ENCODE data around the gene HSD17B14. TPM values are rescaled to one million over a fixed set of nuclear protein-coding genes. Genes with fewer than 3 reads are reported as not detected.
"Not testable (repeated sequence)": the region's sequence is repeated elsewhere in the genome, so short reads cannot be mapped to it uniquely, and the experiment has no call there.

The HSD17B14 gene
- total RNA-seq, 1 donor from 2014 or later, result 0.89 TPM

- no peak overlapping the region for H3K4me3 Mint-ChIP-seq (ENCODE audit: low read depth)
- peaks cover 3% of the 10 kb centered on the region for H3K27me3 Mint-ChIP-seq (ENCODE audit: low read depth)
- intact Hi-C loops (cut with micrococcal nuclease), result no loop called here
- H3K27ac Mint-ChIP-seq, result no peak overlapping the region
- no peaks in the 10 kb centered on the region for H3K36me3 Mint-ChIP-seq (ENCODE audit: low read depth)
- H3K9me3 Mint-ChIP-seq, result no peaks in the 10 kb centered on the region
- H3K4me1 Mint-ChIP-seq (ENCODE audit: low read depth), result no peaks in the 10 kb centered on the region
- no peak for DNase-seq (ENCODE audit: low spot score)
Observed at GRCh38 chr19:48777139-48777538, 59.2 kb downstream of the HSD17B14 start.

GRCh38 chr19:48772503-48772953, 63.8 kb downstream of the HSD17B14 start:
- peaks cover 12% of the 10 kb centered on the region for H3K27me3 Mint-ChIP-seq (ENCODE audit: low read depth)
- no peak overlapping the region for H3K27ac Mint-ChIP-seq
- intact Hi-C loops (cut with micrococcal nuclease), result no loop called here
- H3K9me3 Mint-ChIP-seq, result no peaks in the 10 kb centered on the region
- H3K4me3 Mint-ChIP-seq (ENCODE audit: low read depth), result no peak overlapping the region
- DNase-seq (ENCODE audit: low spot score), result no peak
- H3K36me3 Mint-ChIP-seq (ENCODE audit: low read depth), result no peaks in the 10 kb centered on the region
- no peaks in the 10 kb centered on the region for H3K4me1 Mint-ChIP-seq (ENCODE audit: low read depth)

DNA sequence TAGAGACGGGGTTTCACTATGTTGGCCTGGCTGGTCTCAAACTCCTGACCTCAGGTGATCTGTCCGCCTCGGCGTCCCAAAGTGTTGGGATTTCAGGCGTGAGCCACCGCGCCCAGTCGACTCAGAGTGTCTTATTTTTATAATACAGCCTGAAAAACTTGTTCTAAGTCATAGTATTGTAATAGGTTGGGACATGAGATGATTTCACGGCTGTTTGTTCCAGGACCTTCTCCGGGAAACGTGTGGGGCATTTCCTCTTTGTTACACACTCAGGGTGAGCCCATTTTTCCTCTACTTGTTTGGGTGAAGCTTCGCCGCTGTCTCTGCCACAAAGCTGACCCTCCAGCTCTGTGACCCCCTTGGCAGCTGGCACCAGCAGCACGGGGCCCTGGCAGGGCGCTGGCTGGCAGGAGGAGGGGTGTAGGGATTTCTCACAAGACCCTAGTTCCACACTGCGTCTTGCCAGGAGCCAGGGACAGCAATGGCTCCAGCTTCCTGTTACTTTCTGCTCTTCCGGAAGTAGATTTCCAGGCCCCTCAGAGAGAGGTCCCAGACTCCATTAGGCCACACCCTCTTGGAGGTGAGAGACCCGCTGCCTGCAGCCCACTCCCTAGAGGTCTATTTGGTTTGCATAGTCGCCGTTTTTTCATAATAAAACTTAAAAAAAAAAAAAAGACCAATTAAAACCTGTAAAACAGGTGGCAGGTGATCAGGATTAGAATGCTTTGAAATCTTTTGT, 65.4 kb downstream of the HSD17B14 start:
- Mint-ChIP-seq H3K4me1 (ENCODE audit: low read depth) (no peaks in the 10 kb centered on the region), H3K9me3 (no peaks in the 10 kb centered on the region)

DNA sequence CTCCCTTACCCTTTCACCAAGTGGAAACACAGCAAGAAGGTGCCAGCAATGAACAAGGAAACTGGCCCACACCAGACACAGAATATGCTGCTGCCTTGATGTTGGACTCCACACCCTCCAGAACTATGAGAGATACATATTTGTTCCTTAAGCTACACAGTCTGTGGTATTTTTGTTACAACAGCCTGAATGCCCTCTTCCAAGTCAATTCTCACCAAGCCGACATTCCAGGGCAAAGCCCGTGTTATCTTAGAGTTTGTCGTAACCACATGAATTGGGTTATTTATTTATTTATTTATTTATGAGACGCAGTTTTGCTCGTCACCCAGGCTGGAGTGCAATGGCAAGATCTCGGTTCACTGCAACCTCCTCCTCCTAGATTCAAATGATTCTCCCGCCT, 66.0 kb downstream of the HSD17B14 start:
- Mint-ChIP-seq H3K4me3 (ENCODE audit: low read depth) (no peak overlapping the region), H3K27me3 (ENCODE audit: low read depth) (peaks cover 15% of the 10 kb centered on the region), H3K4me1 (ENCODE audit: low read depth) (no peaks in the 10 kb centered on the region), H3K27ac (no peak overlapping the region), H3K36me3 (ENCODE audit: low read depth) (no peaks in the 10 kb centered on the region), H3K9me3 (no peaks in the 10 kb centered on the region)
- intact Hi-C loops (cut with micrococcal nuclease), result no loop called here
- DNase-seq (ENCODE audit: low spot score), result no peak

More for the DNA sequence above, 65.4 kb downstream of the HSD17B14 start:
- Mint-ChIP-seq H3K27ac (no peak overlapping the region), H3K4me3 (ENCODE audit: low read depth) (no peak overlapping the region), H3K27me3 (ENCODE audit: low read depth) (peaks cover 13% of the 10 kb centered on the region), H3K36me3 (ENCODE audit: low read depth) (no peaks in the 10 kb centered on the region)
- no peak for DNase-seq (ENCODE audit: low spot score)
- intact Hi-C loops (cut with micrococcal nuclease), result no loop called here

DNA sequence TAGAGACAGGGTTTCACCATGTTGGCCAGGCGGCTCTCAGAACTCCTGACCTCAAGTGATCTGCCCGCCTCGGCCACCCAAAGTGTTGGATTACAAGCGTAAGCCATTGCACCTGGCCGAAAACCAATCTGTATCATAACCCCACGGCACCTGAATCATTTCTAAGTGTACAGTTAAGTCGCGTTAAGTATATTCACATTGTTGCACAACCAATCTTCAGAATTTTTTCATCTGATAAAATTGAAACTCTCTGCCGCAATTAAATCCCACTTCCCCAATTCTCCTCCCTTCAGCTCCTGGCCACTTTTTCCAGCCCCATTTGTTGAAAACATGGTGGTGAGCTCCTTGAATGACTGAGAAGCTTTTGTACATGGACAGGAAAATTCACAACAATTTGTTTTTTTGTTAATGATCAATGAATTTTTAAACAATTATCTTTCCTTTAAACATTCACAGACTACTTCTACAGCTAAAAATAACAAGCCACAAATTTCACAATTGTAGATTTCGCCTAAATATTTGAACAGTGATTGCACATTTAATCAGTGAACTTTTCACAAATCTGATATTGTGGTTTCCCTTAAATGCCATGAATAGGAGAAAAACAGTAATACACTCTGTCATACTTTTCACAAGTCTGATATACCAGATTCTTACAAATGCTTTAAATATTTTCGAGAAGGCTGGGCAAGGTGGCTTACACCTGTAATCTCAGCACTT, 67.1 kb downstream of the HSD17B14 start:
- Mint-ChIP-seq H3K27me3 (ENCODE audit: low read depth) (peaks cover 15% of the 10 kb centered on the region), H3K36me3 (ENCODE audit: low read depth) (no peaks in the 10 kb centered on the region), H3K4me1 (ENCODE audit: low read depth) (no peaks in the 10 kb centered on the region), H3K27ac (no peak overlapping the region), H3K4me3 (ENCODE audit: low read depth) (no peak overlapping the region), H3K9me3 (no peaks in the 10 kb centered on the region)
- intact Hi-C loops (cut with micrococcal nuclease), result no loop called here
- DNase-seq (ENCODE audit: low spot score), result no peak

DNA sequence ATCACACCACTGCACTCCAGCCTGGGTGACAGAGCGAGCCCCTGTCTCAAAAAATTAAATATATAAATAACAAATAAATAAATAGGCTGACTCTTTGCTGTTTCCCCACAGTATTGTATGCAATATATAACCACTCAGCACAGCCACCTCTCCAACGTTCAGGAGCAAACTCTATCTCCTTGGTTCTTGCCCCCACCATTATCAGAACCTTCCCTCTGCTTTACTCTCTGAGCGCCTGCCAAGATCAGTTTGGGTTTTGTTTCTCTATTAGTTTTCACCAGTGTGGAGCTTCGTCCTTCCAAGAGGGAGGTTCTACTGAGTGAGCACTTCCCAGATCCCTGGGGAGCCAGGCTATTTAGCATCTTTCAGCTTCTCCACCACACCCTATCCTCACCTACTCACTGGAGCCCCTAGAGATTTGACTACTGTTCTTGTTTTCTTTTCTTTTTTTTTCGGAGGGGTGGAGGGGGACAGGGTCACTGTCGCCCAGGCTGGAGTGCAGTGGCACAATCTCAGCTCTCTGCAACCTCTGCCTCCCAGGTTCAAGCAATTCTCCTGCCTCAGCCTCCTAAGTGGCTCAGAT, 68.0 kb downstream of the HSD17B14 start:
- intact Hi-C loops (cut with micrococcal nuclease); H3K27ac Mint-ChIP-seq; H3K4me1 Mint-ChIP-seq (ENCODE audit: low read depth); H3K36me3 Mint-ChIP-seq (ENCODE audit: low read depth); H3K9me3 Mint-ChIP-seq; H3K4me3 Mint-ChIP-seq (ENCODE audit: low read depth); DNase-seq (ENCODE audit: low spot score): not testable (repeated sequence)
- peaks cover 15% of the 10 kb centered on the region for H3K27me3 Mint-ChIP-seq (ENCODE audit: low read depth)

DNA sequence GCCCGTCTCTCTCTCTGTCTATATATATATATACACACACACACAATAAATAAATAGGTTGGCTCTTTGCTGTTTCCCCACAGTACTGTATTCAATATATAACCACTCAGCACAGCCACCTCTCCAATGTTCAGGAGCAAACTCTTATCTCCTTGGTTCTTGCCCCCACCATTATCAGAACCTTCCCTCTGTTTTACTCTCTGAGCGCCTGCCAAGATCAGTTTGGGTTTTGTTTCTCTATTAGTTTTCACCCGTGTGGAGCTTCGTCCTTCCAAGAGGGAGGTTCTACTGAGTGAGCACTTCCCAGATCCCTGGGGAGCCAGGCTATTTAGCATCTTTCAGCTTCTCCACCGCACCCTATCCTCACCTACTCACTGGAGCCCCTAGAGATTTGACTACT, 70.5 kb downstream of the HSD17B14 start:
- H3K36me3 Mint-ChIP-seq (ENCODE audit: low read depth); H3K27ac Mint-ChIP-seq; H3K9me3 Mint-ChIP-seq; H3K4me3 Mint-ChIP-seq (ENCODE audit: low read depth); H3K4me1 Mint-ChIP-seq (ENCODE audit: low read depth); intact Hi-C loops (cut with micrococcal nuclease); DNase-seq (ENCODE audit: low spot score): not testable (repeated sequence)
- H3K27me3 Mint-ChIP-seq (ENCODE audit: low read depth), result peaks cover 19% of the 10 kb centered on the region

Other genes starting within 250 kb of the HSD17B14 start
- gene SPACA4, start 229.7 kb downstream of the HSD17B14 start, total RNA-seq, result not detected in 2 replicates
- gene FAM83E, start 221.4 kb downstream of the HSD17B14 start, total RNA-seq, result 4.3 and 6.4 TPM in 2 replicates
- 1,853 and 1,861 TPM in 2 replicates for gene RPL18, start 217.3 kb downstream of the HSD17B14 start, total RNA-seq
- 34.3 and 35.0 TPM in 2 replicates for gene SPHK2, start 217.0 kb downstream of the HSD17B14 start, total RNA-seq
- 7.3 and 7.9 TPM in 2 replicates for gene DBP, start 199.1 kb downstream of the HSD17B14 start, total RNA-seq
- gene CA11, start 190.3 kb downstream of the HSD17B14 start, total RNA-seq, result 5.4 and 6.5 TPM in 2 replicates
- 0.46 and 0.55 TPM in 2 replicates for gene NTN5, start 163.5 kb downstream of the HSD17B14 start, total RNA-seq
- gene FUT2, start 140.5 kb downstream of the HSD17B14 start, total RNA-seq, result not detected in 2 replicates
- 1.2 and 1.3 TPM in 2 replicates for gene MAMSTR, start 116.8 kb downstream of the HSD17B14 start, total RNA-seq
- 0.57 and 1.0 TPM in 2 replicates for gene RASIP1, start 95.9 kb downstream of the HSD17B14 start, total RNA-seq
- gene IZUMO1, start 89.6 kb downstream of the HSD17B14 start, total RNA-seq, result 0.21 TPM in 1 of 2 replicates, not detected in the other
- gene FUT1, start 83.8 kb downstream of the HSD17B14 start, total RNA-seq, result 0.27 and 0.64 TPM in 2 replicates
- gene FGF21, start 81.0 kb downstream of the HSD17B14 start, total RNA-seq, result not detected in 2 replicates
- 87.9 and 88.9 TPM in 2 replicates for gene BCAT2, start 25.5 kb downstream of the HSD17B14 start, total RNA-seq
- 1.6 and 2.2 TPM in 2 replicates for gene PLEKHA4, start 32.1 kb upstream of the HSD17B14 start, total RNA-seq
- 30.8 and 31.8 TPM in 2 replicates for gene PPP1R15A, start 35.9 kb upstream of the HSD17B14 start, total RNA-seq
- not detected in 2 replicates for gene TULP2, start 62.3 kb upstream of the HSD17B14 start, total RNA-seq
- 142 and 147 TPM in 2 replicates for gene NUCB1, start 63.8 kb upstream of the HSD17B14 start, total RNA-seq
- gene DHDH, start 97.2 kb upstream of the HSD17B14 start, total RNA-seq, result 0.67 TPM in 1 of 2 replicates, not detected in the other
- 232 and 242 TPM in 2 replicates for gene BAX, start 118.4 kb upstream of the HSD17B14 start, total RNA-seq
- gene FTL, start 128.8 kb upstream of the HSD17B14 start, total RNA-seq, result 646 and 658 TPM in 2 replicates
- gene GYS1, start 156.8 kb upstream of the HSD17B14 start, total RNA-seq, result 68.5 and 70.3 TPM in 2 replicates
- gene RUVBL2, start 157.4 kb upstream of the HSD17B14 start, total RNA-seq, result 160 and 170 TPM in 2 replicates
- gene LHB, start 180.6 kb upstream of the HSD17B14 start, total RNA-seq, result 0.41 TPM in 1 of 2 replicates, not detected in the other
- not detected in 2 replicates for gene CGB3, start 187.8 kb upstream of the HSD17B14 start, total RNA-seq
- 0.28 TPM in 1 of 2 replicates, not detected in the other for gene CGB2, start 195.4 kb upstream of the HSD17B14 start, total RNA-seq
- not detected in 2 replicates for gene CGB1, start 200.4 kb upstream of the HSD17B14 start, total RNA-seq
- not detected in 2 replicates for gene CGB5, start 207.4 kb upstream of the HSD17B14 start, total RNA-seq
- gene CGB8, start 212.6 kb upstream of the HSD17B14 start, total RNA-seq, result not detected in 2 replicates
- gene CGB7, start 221.3 kb upstream of the HSD17B14 start, total RNA-seq, result not detected in 2 replicates
- gene NTF4, start 228.3 kb upstream of the HSD17B14 start, total RNA-seq, result not detected in 2 replicates
- not detected in 2 replicates for gene KCNA7, start 236.2 kb upstream of the HSD17B14 start, total RNA-seq
- gene SNRNP70, start 249.0 kb upstream of the HSD17B14 start, total RNA-seq, result 259 and 279 TPM in 2 replicates